Smooth muscle cell (in vitro differentiated cells): ENCODE measurements around the gene SIRPA. TPM values are rescaled to one million over a fixed set of nuclear protein-coding genes. Genes with fewer than 3 reads are reported as not detected.

ENCODE experiments used
- DNase-seq: peaks from one replicate; lab custom pipeline; 2025; ENCODE audit not compliant: unreplicated experiment; lab: John Stamatoyannopoulos, UW
- H2AFZ ChIP-seq: fragments of 200-600 bp; sonication (generic); 2 replicates; pipeline ENCODE4 v1.6.0; 2016; ENCODE audit warnings: antibody characterized with exemption, low read depth, mild to moderate bottlenecking
- H3F3A ChIP-seq: fragments of 200-600 bp; sonication (generic); 2 replicates; pipeline ENCODE4 v1.6.0; 2017; ENCODE audit warnings: antibody characterized with exemption, low read depth
- H3K27ac ChIP-seq: fragments of 200-600 bp; sonication (generic); 2 replicates; pipeline ENCODE4 v1.5.1; 2016; ENCODE audit warnings: low read depth, mild to moderate bottlenecking
- H3K27me3 ChIP-seq: fragments of 200-600 bp; sonication (generic); 2 replicates; pipeline ENCODE4 v1.6.1; 2016; ENCODE audit warnings: low read depth, mild to moderate bottlenecking
- H3K36me3 ChIP-seq: fragments of 200-600 bp; sonication (generic); 2 replicates; pipeline ENCODE4 v1.5.1; 2016; ENCODE audit warnings: low read depth
- H3K4me1 ChIP-seq: fragments of 200-600 bp; sonication (generic); 2 replicates; pipeline ENCODE4 v1.5.1; 2016; ENCODE audit warnings: low read depth
- H3K4me2 ChIP-seq: fragments of 200-600 bp; sonication (generic); 2 replicates; pipeline ENCODE4 v1.6.0; 2016; ENCODE audit warnings: mild to moderate bottlenecking
- H3K4me3 ChIP-seq: fragments of 200-600 bp; sonication (generic); 2 replicates; pipeline ENCODE4 v1.5.1; 2016; ENCODE audit warnings: mild to moderate bottlenecking
- H3K79me2 ChIP-seq: fragments of 200-600 bp; sonication (generic); 2 replicates; pipeline ENCODE4 v1.6.0; 2016; ENCODE audit warnings: low read depth, mild to moderate bottlenecking
- H3K9ac ChIP-seq: fragments of 200-600 bp; sonication (generic); 2 replicates; pipeline ENCODE4 v1.6.0; 2016; ENCODE audit warnings: low read depth
- H3K9me3 ChIP-seq: fragments of 200-600 bp; sonication (generic); replicated peaks from 2 replicates; pipeline ENCODE4 v1.5.1; 2016; ENCODE audit warnings: low read depth
- H4K20me1 ChIP-seq: fragments of 200-600 bp; sonication (generic); 2 replicates; pipeline ENCODE4 v1.6.0; 2016; ENCODE audit warnings: low read depth
- CTCF ChIP-seq: fragments of 200-600 bp; sonication (generic); IDR thresholded peaks from 2 replicates; pipeline ENCODE4 v1.5.1; 2017; ENCODE audit warnings: borderline replicate concordance, mild to moderate bottlenecking, antibody characterized with exemption; ENCODE audit not compliant: insufficient read depth, poor library complexity, severe bottlenecking
- WGBS: methylation state at CpG from one replicate; pipeline ENCODE4 v1.1.7; 2016; ENCODE audit warnings: low lambda C conversion rate; 5-methylcytosine and 5-hydroxymethylcytosine counted together
- polyA plus RNA-seq: library from polyadenylated mRNA; unstranded; fragments of >200 nt; fragmentation: Nextera tagmentation; extraction: Ambion mirVana; gene quantifications from 2 replicates; pipeline ENCODE4 v1.2.1, GENCODE V29; 2016
- total RNA-seq: library from RNA; depleted of rRNA; stranded (reverse); fragments of >200 nt; gene quantifications from 2 replicates; pipeline ENCODE4 v1.2.3, GENCODE V29; 2014

Gene SIRPA
- total and polyA plus RNA-seq, 2 experiments from 2014 or later, result 8.3 to 14.5 TPM

- Histone ChIP-seq H3K27me3 (no peaks in the 10 kb centered on the region), H3K79me2 (no peaks in the 10 kb centered on the region), H3K36me3 (no peaks in the 10 kb centered on the region), H3K27ac (no peak overlapping the region), H4K20me1 (no peaks in the 10 kb centered on the region), H3K9ac (no peak overlapping the region), H3F3A (no peaks in the 10 kb centered on the region), H3K4me3 (no peak overlapping the region), H3K4me1 (no peaks in the 10 kb centered on the region), H3K9me3 (no peaks in the 10 kb centered on the region), H3K4me2 (no peak overlapping the region), H2AFZ (no peak overlapping the region)
- TF ChIP-seq CTCF, result no peak
- no peak for DNase-seq
- WGBS, result 89% methylated on average over 4 of the region's 4 CpGs
Measured at GRCh38 chr20:1870323-1870722, 24.9 kb upstream of the SIRPA start.

- DNase-seq, result no peak
- H3K4me1 ChIP-seq, result no peaks in the 10 kb centered on the region
- no peak for TF ChIP-seq CTCF
- no peak overlapping the region for H3K4me3 ChIP-seq
- H3K4me2 ChIP-seq, result no peak overlapping the region
- H3K27me3 ChIP-seq, result no peaks in the 10 kb centered on the region
- H3K27ac ChIP-seq, result no peak overlapping the region
- 82% methylated on average over 14 of the region's 17 CpGs for WGBS
- no peaks in the 10 kb centered on the region for H3K9me3 ChIP-seq
- no peaks in the 10 kb centered on the region for H3K36me3 ChIP-seq
- no peaks in the 10 kb centered on the region for H3F3A ChIP-seq
- no peaks in the 10 kb centered on the region for H4K20me1 ChIP-seq
- no peaks in the 10 kb centered on the region for H3K79me2 ChIP-seq
- no peak overlapping the region for H3K9ac ChIP-seq
- H2AFZ ChIP-seq, result no peak overlapping the region
Measured at GRCh38 chr20:1870792-1871550, 24.2 kb upstream of the SIRPA start.

GRCh38 chr20:1871807-1872458 is 23.3 kb upstream of the SIRPA start:
- no peaks in the 10 kb centered on the region for H3K4me1 ChIP-seq
- no peaks in the 10 kb centered on the region for H4K20me1 ChIP-seq
- no peaks in the 10 kb centered on the region for H3K79me2 ChIP-seq
- H3K9me3 ChIP-seq, result no peaks in the 10 kb centered on the region
- no peak for DNase-seq
- no peak overlapping the region for H3K9ac ChIP-seq
- no peak overlapping the region for H3K4me3 ChIP-seq
- H3F3A ChIP-seq, result no peaks in the 10 kb centered on the region
- no peak for TF ChIP-seq CTCF
- H2AFZ ChIP-seq, result no peak overlapping the region
- H3K27ac ChIP-seq, result no peak overlapping the region
- no peaks in the 10 kb centered on the region for H3K36me3 ChIP-seq
- H3K27me3 ChIP-seq, result no peaks in the 10 kb centered on the region
- 94% methylated on average over 7 of the region's 7 CpGs for WGBS
- H3K4me2 ChIP-seq, result no peak overlapping the region
